Esophagus (tissue), 2 donors: Measurements from ENCODE around the gene PSMD8. TPM values are rescaled to one million over a fixed set of nuclear protein-coding genes. Genes with fewer than 3 reads are reported as not detected.
"Not testable (repeated sequence)": the region's sequence is repeated elsewhere in the genome, so short reads cannot be mapped to it uniquely, and the experiment has no call there.

Experiments used
- H3K27ac ChIP-seq, 2 donors: one replicate each; pipeline ENCODE4 v1.5.1; 2013; ENCODE audit warnings: low read depth in 2 of 2, mild to moderate bottlenecking in 2 of 2, inconsistent platforms in 1 of 2, low read length in 1 of 2, moderate library complexity in 1 of 2
- H3K27me3 ChIP-seq, 2 donors: one replicate each; pipeline ENCODE4 v1.6.1; 2013; ENCODE audit warnings: low read length in 2 of 2, control low read depth in 1 of 2, mild to moderate bottlenecking in 1 of 2; ENCODE audit not compliant: insufficient read depth in 2 of 2, control insufficient read depth in 1 of 2
- H3K36me3 ChIP-seq, 2 donors: one replicate each; pipeline ENCODE4 v1.6.1; 2013; ENCODE audit warnings: low read length in 1 of 2; ENCODE audit not compliant: control insufficient read depth in 2 of 2, insufficient read depth in 2 of 2
- H3K4me1 ChIP-seq, 2 donors: one replicate each; pipeline ENCODE4 v1.6.1; 2013; ENCODE audit warnings: low read length in 1 of 2; ENCODE audit not compliant: control insufficient read depth in 2 of 2, insufficient read depth in 2 of 2
- H3K4me3 ChIP-seq, 2 donors: one replicate each; pipeline ENCODE4 v1.5.1; 2013; ENCODE audit warnings: low read length in 2 of 2, mild to moderate bottlenecking in 2 of 2, low read depth in 1 of 2, moderate library complexity in 1 of 2
- H3K9me3 ChIP-seq, 2 donors: one replicate each; pipeline ENCODE4 v1.6.1; 2013; ENCODE audit warnings: mild to moderate bottlenecking in 2 of 2, low read depth in 1 of 2, low read length in 1 of 2, moderate library complexity in 1 of 2; ENCODE audit not compliant: control insufficient read depth in 2 of 2, insufficient read depth in 1 of 2
- WGBS, 2 donors: extraction: QIAGEN DNeasy Blood & Tissue Kit; methylation state at CpG; one replicate each; pipeline ENCODE4 v1.1.7; 2013; 5-methylcytosine and 5-hydroxymethylcytosine counted together
- polyA plus RNA-seq, 2 donors: library from polyadenylated mRNA; stranded (reverse); fragments of 200-250 nt; gene quantifications; one replicate each; pipeline ENCODE4 v1.2.3, GENCODE V29; 2013
- donor health status: healthy with polysubstance abuse.
- donor health status: Bipolar disorder and iron deficiency.

The PSMD8 gene
- polyA plus RNA-seq, 2 donors = 46.7 to 162 TPM

GRCh38 chr19:38425810-38426466 is 51.6 kb downstream of the PSMD8 start, which contains the start of gene RASGRP4:
Gene RASGRP4, minus strand, starts transcription at chr19:38426219. Its CDS starts 128 bp downstream, at chr19:38426091.
- no peak within 1 kb of the TSS for H3K4me3 ChIP-seq
- WGBS, 2 donors = 31 to 40% methylated on average over 20 of the region's 20 CpGs
- no peak within 1 kb of the TSS for H3K27ac ChIP-seq
- H3K9me3 ChIP-seq = no peaks in the 10 kb centered on the region
- no peaks in the 10 kb centered on the region for H3K4me1 ChIP-seq
- no peaks in the 10 kb centered on the region for H3K36me3 ChIP-seq
- H3K27me3 ChIP-seq = no peaks in the 10 kb centered on the region

- WGBS, 2 donors = 52 to 61% methylated on average over 17 of the region's 17 CpGs
- H3K27me3 ChIP-seq, H3K4me1 ChIP-seq: not testable (repeated sequence)
Measured at GRCh38 chr19:38427035-38427677, 52.8 kb downstream of the PSMD8 start.

GRCh38 chr19:38429055-38429810 is 54.9 kb downstream of the PSMD8 start:
- H3K9me3 ChIP-seq = no peaks in the 10 kb centered on the region
- no peak overlapping the region for H3K4me3 ChIP-seq
- WGBS, 2 donors = 56 to 58% methylated on average over 14 of the region's 14 CpGs
- no peaks in the 10 kb centered on the region for H3K36me3 ChIP-seq
- H3K27ac ChIP-seq = no peak overlapping the region
- H3K4me1 ChIP-seq = peaks cover 3% of the 10 kb centered on the region in 2 donors
- no peaks in the 10 kb centered on the region for H3K27me3 ChIP-seq

More at GRCh38 chr19:38427035-38427677, 52.8 kb downstream of the PSMD8 start:
- H3K9me3 ChIP-seq, H3K27ac ChIP-seq, H3K4me3 ChIP-seq, H3K36me3 ChIP-seq: not testable (repeated sequence)

- WGBS, 2 donors = 70 to 87% methylated on average over 2 of the region's 2 CpGs
- no peaks in the 10 kb centered on the region for H3K27me3 ChIP-seq
- peaks cover 3% of the 10 kb centered on the region in 2 donors for H3K4me1 ChIP-seq
- no peak overlapping the region for H3K4me3 ChIP-seq
- H3K9me3 ChIP-seq = no peaks in the 10 kb centered on the region
- no peaks in the 10 kb centered on the region for H3K36me3 ChIP-seq
- no peak overlapping the region for H3K27ac ChIP-seq
Measured at GRCh38 chr19:38429811-38430156, 55.4 kb downstream of the PSMD8 start.

GRCh38 chr19:38430931-38431330 is 56.6 kb downstream of the PSMD8 start:
- Histone ChIP-seq H3K4me3 (no peak overlapping the region), H3K27ac (no peak overlapping the region), H3K4me1 (peaks cover 3% of the 10 kb centered on the region in 2 donors), H3K36me3 (no peaks in the 10 kb centered on the region), H3K9me3 (no peaks in the 10 kb centered on the region), H3K27me3 (no peaks in the 10 kb centered on the region)
- WGBS, 2 donors = 81% methylated on average over 7 of the region's 7 CpGs

- peaks cover 3% of the 10 kb centered on the region in 2 donors for H3K4me1 ChIP-seq
- H3K9me3 ChIP-seq = no peaks in the 10 kb centered on the region
- no peaks in the 10 kb centered on the region for H3K27me3 ChIP-seq
- WGBS, 2 donors = 14 to 17% methylated on average over 20 of the region's 20 CpGs
- no peak within 1 kb of the TSS for H3K27ac ChIP-seq
- H3K4me3 ChIP-seq = no peak within 1 kb of the TSS
- H3K36me3 ChIP-seq = no peaks in the 10 kb centered on the region
Measured at GRCh38 chr19:38433268-38433733, 58.9 kb downstream of the PSMD8 start, which contains the start of gene RYR1. Gene RYR1, plus strand, starts transcription at chr19:38433691. Its CDS starts 139 bp downstream, at chr19:38433830.

Other genes with a start within 250 kb of the PSMD8 start
- gene DPF1, start 150.3 kb upstream of the PSMD8 start, polyA plus RNA-seq = under 1 TPM; 0.06 to 0.08 TPM
- 10 to 100 TPM; 31.2 to 77.0 TPM for gene PPP1R14A, start 118.2 kb upstream of the PSMD8 start, polyA plus RNA-seq
- 100 to 1,000 TPM; 230 to 334 TPM for gene SPINT2, start 110.0 kb upstream of the PSMD8 start, polyA plus RNA-seq
- gene C19orf33, start 70.3 kb upstream of the PSMD8 start, polyA plus RNA-seq = 1,000 to 10,000 TPM in 1 of 2 donors, 100 to 1,000 TPM in 1; 826 to 1,919 TPM
- 10 to 100 TPM; 26.0 to 40.3 TPM for gene YIF1B, start 58.6 kb upstream of the PSMD8 start, polyA plus RNA-seq
- 10 to 100 TPM; 19.5 to 30.2 TPM for gene KCNK6, start 54.7 kb upstream of the PSMD8 start, polyA plus RNA-seq
- gene CATSPERG, start 38.7 kb upstream of the PSMD8 start, polyA plus RNA-seq = 1 to 10 TPM; 1.4 to 5.0 TPM
- under 1 TPM; 0.12 to 0.29 TPM for gene GGN, start 13.5 kb downstream of the PSMD8 start, polyA plus RNA-seq
- under 1 TPM; 0.24 to 0.37 TPM for gene SPRED3, start 14.1 kb downstream of the PSMD8 start, polyA plus RNA-seq
- 10 to 100 TPM; 23.8 to 25.0 TPM for gene FAM98C, start 28.5 kb downstream of the PSMD8 start, polyA plus RNA-seq
- gene RASGRP4, start 51.6 kb downstream of the PSMD8 start, polyA plus RNA-seq = under 1 TPM; 0.24 to 0.35 TPM
- 1 to 10 TPM; 8.0 to 8.7 TPM for gene RYR1, start 59.1 kb downstream of the PSMD8 start, polyA plus RNA-seq
- gene MAP4K1, start 243.4 kb downstream of the PSMD8 start, polyA plus RNA-seq = 1 to 10 TPM; 3.3 to 7.3 TPM
- gene EIF3K, start 244.6 kb downstream of the PSMD8 start, polyA plus RNA-seq = 100 to 1,000 TPM; 248 to 396 TPM